RWPE2 (cell line): ENCODE measurements around the gene LEMD1.
A peak's percentile ranks its signal among the peaks of the same experiment; 100 is the strongest.

Experiments used
- ATAC-seq: fragments of 200-7000 bp; cut with Tn5 transposase; 3 replicates; pipeline ENCODE4 v1.9.1; 2021; ENCODE audit warnings: low read depth
- DNase-seq: peaks from one replicate; pipeline ENCODE4 v3.0.0-alpha.2; 2020; ENCODE audit warnings: low spot score
- H3K27ac ChIP-seq: fragments of 450-650 bp; 2 replicates; pipeline ENCODE4 v1.5.1; 2017; ENCODE audit warnings: mild to moderate bottlenecking; ENCODE audit not compliant: poor library complexity, severe bottlenecking
- H3K27me3 ChIP-seq: fragments of 250-450 bp; sonication (Bioruptor Pico); 2 replicates; pipeline ENCODE4 v1.5.1; 2021; ENCODE audit warnings: mild to moderate bottlenecking, moderate library complexity; ENCODE audit not compliant: insufficient read depth, poor library complexity, severe bottlenecking
- H3K36me3 ChIP-seq: fragments of 250-450 bp; sonication (Bioruptor Pico); 2 replicates; pipeline ENCODE4 v1.5.1; 2020; ENCODE audit warnings: low read depth, mild to moderate bottlenecking, moderate library complexity
- H3K4me1 ChIP-seq: fragments of 250-450 bp; sonication (Bioruptor Pico); 2 replicates; pipeline ENCODE4 v1.5.1; 2021; ENCODE audit warnings: mild to moderate bottlenecking, moderate library complexity; ENCODE audit not compliant: insufficient read depth, poor library complexity, severe bottlenecking
- H3K4me3 ChIP-seq: fragments of 250-450 bp; sonication (Bioruptor Pico); 2 replicates; pipeline ENCODE4 v1.5.1; 2021; ENCODE audit warnings: mild to moderate bottlenecking, moderate library complexity; ENCODE audit not compliant: severe bottlenecking
- H3K9me3 ChIP-seq: fragments of 250-450 bp; sonication (Bioruptor Pico); 2 replicates; pipeline ENCODE4 v1.5.1; 2021; ENCODE audit warnings: mild to moderate bottlenecking, moderate library complexity; ENCODE audit not compliant: severe bottlenecking
- TF ChIP-seq, protein P1 (sequence below): fragments of 450-650 bp; IDR thresholded peaks from one replicate; pipeline ENCODE4 v1.5.1; 2017; ENCODE audit warnings: mild to moderate bottlenecking, moderate library complexity; ENCODE audit not compliant: poor library complexity, severe bottlenecking

Gene LEMD1

DNA sequence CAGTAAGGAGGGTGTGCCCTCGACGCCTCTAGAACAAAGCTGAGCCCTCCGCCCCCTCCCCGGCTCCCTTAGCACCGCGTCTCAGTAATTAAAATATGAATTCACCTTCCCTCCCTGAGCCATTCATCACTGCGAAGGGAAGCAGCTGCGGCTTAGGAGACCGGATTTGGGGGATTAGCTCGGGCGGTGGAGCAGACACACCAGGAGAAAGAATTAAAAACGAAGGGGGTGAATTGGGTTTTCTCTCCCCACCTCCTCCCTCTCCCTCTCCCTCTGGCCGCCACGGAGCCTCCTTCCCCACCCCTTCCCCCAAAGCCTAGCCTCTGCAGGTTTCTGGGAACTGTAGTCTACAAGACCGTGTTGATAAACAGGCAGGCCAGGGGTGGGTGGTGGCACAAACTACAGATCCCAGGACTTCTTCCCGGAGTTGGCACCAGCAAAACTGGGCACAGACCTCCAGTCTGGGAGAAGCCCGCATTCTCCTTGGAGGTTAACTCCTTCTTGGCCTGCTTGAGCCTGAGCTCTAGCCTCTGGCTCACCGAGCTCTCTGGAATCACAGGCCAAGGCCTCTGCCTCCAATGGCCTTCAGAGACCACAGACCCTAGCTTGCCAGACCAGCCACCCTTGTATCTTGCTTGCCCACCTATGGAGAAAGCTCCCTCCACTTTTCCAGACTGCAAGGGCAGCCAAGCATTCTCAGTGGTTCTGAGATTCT lies 23.2 kb upstream of the LEMD1 start:
- Histone ChIP-seq H3K4me1 (peaks cover 48% of the 10 kb centered on the region), H3K36me3 (peaks cover 11% of the 10 kb centered on the region; the same call in 1 of the 2 replicates), H3K27ac (peak overlapping the region; percentile 93), H3K9me3 (no peaks in the 10 kb centered on the region), H3K27me3 (no peaks in the 10 kb centered on the region), H3K4me3 (no peak overlapping the region)
- TF ChIP-seq, protein P1, sequence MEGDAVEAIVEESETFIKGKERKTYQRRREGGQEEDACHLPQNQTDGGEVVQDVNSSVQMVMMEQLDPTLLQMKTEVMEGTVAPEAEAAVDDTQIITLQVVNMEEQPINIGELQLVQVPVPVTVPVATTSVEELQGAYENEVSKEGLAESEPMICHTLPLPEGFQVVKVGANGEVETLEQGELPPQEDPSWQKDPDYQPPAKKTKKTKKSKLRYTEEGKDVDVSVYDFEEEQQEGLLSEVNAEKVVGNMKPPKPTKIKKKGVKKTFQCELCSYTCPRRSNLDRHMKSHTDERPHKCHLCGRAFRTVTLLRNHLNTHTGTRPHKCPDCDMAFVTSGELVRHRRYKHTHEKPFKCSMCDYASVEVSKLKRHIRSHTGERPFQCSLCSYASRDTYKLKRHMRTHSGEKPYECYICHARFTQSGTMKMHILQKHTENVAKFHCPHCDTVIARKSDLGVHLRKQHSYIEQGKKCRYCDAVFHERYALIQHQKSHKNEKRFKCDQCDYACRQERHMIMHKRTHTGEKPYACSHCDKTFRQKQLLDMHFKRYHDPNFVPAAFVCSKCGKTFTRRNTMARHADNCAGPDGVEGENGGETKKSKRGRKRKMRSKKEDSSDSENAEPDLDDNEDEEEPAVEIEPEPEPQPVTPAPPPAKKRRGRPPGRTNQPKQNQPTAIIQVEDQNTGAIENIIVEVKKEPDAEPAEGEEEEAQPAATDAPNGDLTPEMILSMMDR = no peak
- ATAC-seq (peak; percentile 1; the same call in 1 of the 3 replicates), DNase-seq (no peak)

DNA sequence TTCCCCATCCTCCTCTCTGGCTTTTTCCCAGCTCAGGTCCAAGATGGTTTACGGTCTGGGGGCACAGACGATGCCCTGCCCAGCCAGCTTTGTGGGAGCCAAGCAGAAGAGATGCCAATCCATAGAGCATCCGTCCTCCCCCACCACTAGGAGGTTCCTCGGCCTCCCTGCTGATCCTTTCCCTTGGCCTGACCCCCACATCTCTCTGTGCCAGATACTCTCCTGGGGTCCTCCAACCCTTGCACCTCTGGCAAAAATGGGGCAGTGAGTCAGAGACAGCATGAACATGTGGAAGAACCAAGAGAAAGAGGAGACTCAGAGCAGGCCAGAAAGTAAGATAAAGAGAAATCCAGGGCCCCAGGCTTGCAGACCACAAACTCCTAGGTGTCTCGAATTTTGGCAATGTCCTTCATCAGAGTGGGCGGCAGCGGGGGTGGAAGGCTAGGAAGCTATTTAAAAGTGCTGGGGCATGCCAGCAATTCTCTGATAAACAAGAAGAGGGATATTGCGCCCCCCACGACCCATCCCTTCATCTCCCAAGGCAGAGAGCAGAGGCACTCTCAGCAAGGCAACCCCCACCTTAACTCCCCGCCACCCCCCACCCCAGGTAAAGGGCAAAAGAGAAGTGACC lies 22.6 kb upstream of the LEMD1 start:
- peaks cover 48% of the 10 kb centered on the region for H3K4me1 ChIP-seq
- peaks cover 11% of the 10 kb centered on the region; the same call in 1 of the 2 replicates for H3K36me3 ChIP-seq
- H3K27me3 ChIP-seq = no peaks in the 10 kb centered on the region
- no peaks in the 10 kb centered on the region for H3K9me3 ChIP-seq
- no peak for ATAC-seq
- DNase-seq = no peak
- H3K4me3 ChIP-seq = no peak overlapping the region
- TF ChIP-seq, protein P1 = no peak
- H3K27ac ChIP-seq = peak overlapping the region; percentile 93

DNA sequence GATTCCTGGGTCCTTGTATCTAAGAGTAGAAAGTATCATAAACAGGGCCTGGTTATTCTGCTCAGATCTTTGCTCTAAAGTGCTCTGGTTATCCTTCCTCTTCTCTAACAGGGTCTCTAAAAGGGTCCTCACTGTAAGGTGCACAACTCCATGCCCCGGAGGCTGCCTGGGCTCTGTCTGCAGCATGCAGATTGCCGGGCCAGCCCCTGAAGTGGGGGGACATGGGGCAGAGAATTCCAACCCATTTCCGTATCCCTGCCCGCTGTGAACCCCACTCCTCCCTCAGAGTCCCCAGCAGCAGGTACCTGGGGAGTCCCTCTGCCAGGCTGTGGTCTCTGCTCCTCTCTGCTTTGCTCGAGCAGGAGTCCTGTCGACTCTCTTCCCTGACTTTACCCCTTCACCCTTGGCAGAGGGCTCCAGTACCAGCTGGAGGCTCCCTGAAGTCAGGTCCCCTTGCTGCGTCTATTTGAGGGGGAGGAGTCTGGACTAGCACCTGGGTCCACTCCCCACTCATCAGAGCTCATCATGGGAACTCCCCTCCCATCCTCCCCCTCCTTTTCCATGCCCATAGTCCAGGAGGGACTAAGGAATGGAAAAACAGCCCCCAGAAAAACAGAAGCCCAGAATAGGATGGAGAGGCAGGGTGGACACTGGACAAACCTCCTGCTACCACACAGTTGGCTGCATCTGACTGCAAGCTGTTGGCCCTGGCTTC lies 21.9 kb upstream of the LEMD1 start:
- peaks cover 11% of the 10 kb centered on the region; the same call in 1 of the 2 replicates for H3K36me3 ChIP-seq
- DNase-seq (no peak), ATAC-seq (no peak)
- no peaks in the 10 kb centered on the region for H3K9me3 ChIP-seq
- peaks cover 52% of the 10 kb centered on the region for H3K4me1 ChIP-seq
- TF ChIP-seq, protein P1 = no peak
- H3K27me3 ChIP-seq = no peaks in the 10 kb centered on the region
- H3K4me3 ChIP-seq = no peak overlapping the region
- no peak overlapping the region for H3K27ac ChIP-seq

DNA sequence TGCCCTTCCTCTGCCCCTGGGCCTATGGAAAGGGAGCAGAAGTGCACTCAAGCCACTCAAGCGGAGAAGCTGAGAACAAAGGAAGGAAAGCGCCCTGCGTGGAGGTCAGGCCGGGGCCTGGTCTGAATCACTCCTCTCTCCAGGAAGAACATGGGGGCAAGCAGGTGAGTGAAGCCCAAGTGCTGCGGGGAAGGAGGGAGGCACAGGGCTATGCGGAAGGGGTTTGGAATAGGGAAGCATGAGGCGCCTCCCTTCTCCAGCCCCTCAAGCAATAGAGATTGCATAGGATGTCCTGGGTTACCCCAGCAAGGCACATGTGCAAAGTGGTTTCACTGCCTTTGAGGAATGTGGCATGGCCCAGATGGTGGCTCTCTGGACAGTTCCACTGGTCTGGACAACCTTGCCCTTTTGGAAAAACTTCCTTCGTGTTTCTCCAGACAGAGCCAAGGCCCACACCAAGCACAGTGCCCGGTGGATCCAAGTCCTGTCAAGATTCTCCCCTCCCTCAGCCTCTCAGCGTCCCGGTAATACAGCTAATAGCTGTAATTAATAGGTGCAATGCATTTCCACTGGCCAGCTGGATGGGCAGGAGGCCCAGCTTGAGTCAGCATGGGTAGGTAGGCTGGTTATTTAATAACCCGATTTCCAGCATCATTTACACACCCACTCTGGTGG lies 20.3 kb upstream of the LEMD1 start:
- Histone ChIP-seq H3K27ac (peak overlapping the region; percentile 66), H3K9me3 (no peaks in the 10 kb centered on the region), H3K4me3 (no peak overlapping the region), H3K36me3 (peaks cover 10% of the 10 kb centered on the region; the same call in 1 of the 2 replicates), H3K27me3 (no peaks in the 10 kb centered on the region), H3K4me1 (peaks cover 45% of the 10 kb centered on the region)
- TF ChIP-seq, protein P1 = no peak
- peak; percentile 40 for DNase-seq
- ATAC-seq = no peak
